ENCODE results near the gene CHRND. TPM values are rescaled to one million over a fixed set of nuclear protein-coding genes. Genes with fewer than 3 reads are reported as not detected.

CHRND gene
- total RNA-seq, 2 experiments from 2014 or later: not detected

DNA sequence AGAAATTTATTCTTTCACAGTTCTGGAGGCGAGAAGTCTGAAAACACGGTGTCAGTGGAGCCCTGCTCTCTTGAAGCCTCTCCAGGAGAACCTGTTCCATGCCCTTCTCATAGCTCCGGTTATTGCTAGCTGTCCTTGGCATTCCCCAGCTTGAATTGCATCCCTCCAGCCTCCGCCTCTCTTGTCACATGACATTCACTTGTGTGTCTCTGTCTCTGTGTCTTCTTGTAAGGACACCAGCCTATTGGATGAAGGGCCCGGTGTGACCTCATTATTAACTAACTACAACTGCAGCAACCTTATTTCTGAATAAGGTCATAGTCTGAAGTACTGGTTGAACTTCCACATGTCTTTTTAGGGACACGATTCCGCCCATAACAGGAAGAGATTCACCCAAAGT, 10.3 kb upstream of the CHRND start:
- Histone ChIP-seq H3K9me2 (ENCODE audit: insufficient read depth, low read length) (no peaks in the 10 kb centered on the region), H3K79me2 (ENCODE audit: insufficient read depth, low read depth, low read length) (no peaks in the 10 kb centered on the region), H3K4me1 (ENCODE audit: insufficient read depth, low read length, poor library complexity, severe bottlenecking) (no peaks in the 10 kb centered on the region), H3K4me3 (ENCODE audit: low read depth, low read length, poor library complexity, severe bottlenecking) (no peak overlapping the region), H4K20me1 (ENCODE audit: insufficient read depth, low read length) (no peaks in the 10 kb centered on the region), H3K36me3 (ENCODE audit: insufficient read depth, low read length) (no peaks in the 10 kb centered on the region), H2AFZ (ENCODE audit: low read length) (no peak overlapping the region), H3K9me3 (ENCODE audit: low read length) (no peaks in the 10 kb centered on the region), H3K27ac (ENCODE audit: low read depth, low read length, poor library complexity, severe bottlenecking) (no peak overlapping the region), H3K4me2 (ENCODE audit: low read length) (no peak overlapping the region)
- TF ChIP-seq EZH2phosphoT487 (IDR thresholded peaks at IDR 0.05; ENCODE audit: borderline replicate concordance, low read depth, low read length): no peak
- TF ChIP-seq, protein P1, sequence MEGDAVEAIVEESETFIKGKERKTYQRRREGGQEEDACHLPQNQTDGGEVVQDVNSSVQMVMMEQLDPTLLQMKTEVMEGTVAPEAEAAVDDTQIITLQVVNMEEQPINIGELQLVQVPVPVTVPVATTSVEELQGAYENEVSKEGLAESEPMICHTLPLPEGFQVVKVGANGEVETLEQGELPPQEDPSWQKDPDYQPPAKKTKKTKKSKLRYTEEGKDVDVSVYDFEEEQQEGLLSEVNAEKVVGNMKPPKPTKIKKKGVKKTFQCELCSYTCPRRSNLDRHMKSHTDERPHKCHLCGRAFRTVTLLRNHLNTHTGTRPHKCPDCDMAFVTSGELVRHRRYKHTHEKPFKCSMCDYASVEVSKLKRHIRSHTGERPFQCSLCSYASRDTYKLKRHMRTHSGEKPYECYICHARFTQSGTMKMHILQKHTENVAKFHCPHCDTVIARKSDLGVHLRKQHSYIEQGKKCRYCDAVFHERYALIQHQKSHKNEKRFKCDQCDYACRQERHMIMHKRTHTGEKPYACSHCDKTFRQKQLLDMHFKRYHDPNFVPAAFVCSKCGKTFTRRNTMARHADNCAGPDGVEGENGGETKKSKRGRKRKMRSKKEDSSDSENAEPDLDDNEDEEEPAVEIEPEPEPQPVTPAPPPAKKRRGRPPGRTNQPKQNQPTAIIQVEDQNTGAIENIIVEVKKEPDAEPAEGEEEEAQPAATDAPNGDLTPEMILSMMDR (conservative IDR thresholded peaks at IDR 0.05; ENCODE audit: low read length): no peak
- CTCF ChIA-PET (ENCODE audit: unreplicated experiment): interaction anchor here (0.9 kb wide), 1 partner anchor 72 kb away, joined by 3 read pairs; no protein-coding TSS in a partner anchor
- DNase-seq (ENCODE audit: low spot score): no peak
- BruUV-seq (replicated peaks): no TSS peak
- intact Hi-C loops (cut with micrococcal nuclease; ENCODE audit: unreplicated experiment): no loop called here
- POLR2A ChIA-PET: interaction anchor here (0.7 kb wide), 1 partner anchor 22 kb away, joined by 6 read pairs; no protein-coding TSS in a partner anchor

DNA sequence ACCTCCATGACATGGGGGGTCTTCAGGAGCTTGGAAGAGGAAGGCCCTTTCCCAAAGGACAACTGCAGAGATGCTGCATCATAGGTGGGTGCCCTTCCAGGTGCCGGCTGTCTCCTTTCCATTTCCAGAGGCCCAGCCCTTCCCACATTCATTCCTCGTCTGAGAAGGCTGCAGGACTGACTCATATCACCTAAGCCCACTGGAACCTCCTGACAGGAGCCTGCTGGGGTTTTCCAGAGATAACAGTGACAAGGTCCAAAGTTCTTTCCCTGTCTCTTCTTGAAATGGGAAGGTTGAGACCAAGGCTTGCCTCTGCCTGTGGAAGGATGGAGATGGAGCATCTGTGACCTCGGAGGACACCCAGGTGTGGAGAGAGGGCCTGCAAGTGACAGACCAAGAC, 9.4 kb upstream of the CHRND start:
- Histone ChIP-seq H3K9me3 (ENCODE audit: low read length) (no peaks in the 10 kb centered on the region), H3K79me2 (ENCODE audit: insufficient read depth, low read depth, low read length) (no peaks in the 10 kb centered on the region), H3K36me3 (ENCODE audit: insufficient read depth, low read length) (no peaks in the 10 kb centered on the region), H3K4me2 (ENCODE audit: low read length) (no peak overlapping the region), H3K4me1 (ENCODE audit: insufficient read depth, low read length, poor library complexity, severe bottlenecking) (no peaks in the 10 kb centered on the region), H3K27ac (ENCODE audit: low read depth, low read length, poor library complexity, severe bottlenecking) (no peak overlapping the region), H2AFZ (ENCODE audit: low read length) (no peak overlapping the region), H3K4me3 (ENCODE audit: low read depth, low read length, poor library complexity, severe bottlenecking) (no peak overlapping the region), H4K20me1 (ENCODE audit: insufficient read depth, low read length) (no peaks in the 10 kb centered on the region), H3K9me2 (ENCODE audit: insufficient read depth, low read length) (no peaks in the 10 kb centered on the region)
- no TSS peak for BruUV-seq (replicated peaks)
- DNase-seq (ENCODE audit: low spot score): no peak
- POLR2A ChIA-PET: interaction anchor here (0.6 kb wide), 1 partner anchor 146 kb away, joined by 4 read pairs; no protein-coding TSS in a partner anchor
- intact Hi-C loops (cut with micrococcal nuclease; ENCODE audit: unreplicated experiment): no loop called here
- CTCF ChIA-PET (ENCODE audit: unreplicated experiment): interaction anchor here (0.7 kb wide), 1 partner anchor 938 kb away, joined by 3 read pairs; no protein-coding TSS in a partner anchor
- no peak for TF ChIP-seq EZH2phosphoT487 (IDR thresholded peaks at IDR 0.05; ENCODE audit: borderline replicate concordance, low read depth, low read length)
- TF ChIP-seq, protein P1 (conservative IDR thresholded peaks at IDR 0.05; ENCODE audit: low read length): no peak

DNA sequence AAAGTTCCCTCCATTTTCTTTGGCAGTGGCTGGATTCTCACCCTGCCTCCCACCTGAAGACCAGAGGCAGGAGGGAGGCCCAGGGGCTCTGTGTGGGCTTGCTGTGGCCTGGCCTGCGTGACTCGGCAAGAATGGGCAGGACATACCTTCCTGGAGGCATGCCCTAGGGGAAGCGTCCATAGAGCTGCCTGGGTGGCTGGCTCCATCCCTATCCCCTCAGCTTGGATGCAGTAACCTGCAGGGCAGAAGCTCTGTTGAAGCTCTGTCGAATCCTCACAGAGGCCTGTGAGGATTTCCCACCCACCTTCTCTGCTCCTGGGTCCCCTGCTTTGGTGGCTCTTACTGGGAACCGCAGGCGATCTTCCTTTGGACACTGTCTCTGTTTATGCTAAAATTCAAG, 7.1 kb upstream of the CHRND start:
- no peaks in the 10 kb centered on the region for H3K9me3 ChIP-seq (ENCODE audit: low read length)
- no peak overlapping the region for H3K4me3 ChIP-seq (ENCODE audit: low read depth, low read length, poor library complexity, severe bottlenecking)
- no TSS peak for BruUV-seq (replicated peaks)
- H3K4me2 ChIP-seq (ENCODE audit: low read length): no peak overlapping the region
- intact Hi-C loops (cut with micrococcal nuclease; ENCODE audit: unreplicated experiment): no loop called here
- H2AFZ ChIP-seq (ENCODE audit: low read length): no peak overlapping the region
- no peaks in the 10 kb centered on the region for H4K20me1 ChIP-seq (ENCODE audit: insufficient read depth, low read length)
- no peaks in the 10 kb centered on the region for H3K9me2 ChIP-seq (ENCODE audit: insufficient read depth, low read length)
- TF ChIP-seq EZH2phosphoT487 (IDR thresholded peaks at IDR 0.05; ENCODE audit: borderline replicate concordance, low read depth, low read length): no peak
- TF ChIP-seq, protein P1 (conservative IDR thresholded peaks at IDR 0.05; ENCODE audit: low read length): no peak
- ChIA-PET CTCF (ENCODE audit: unreplicated experiment) (no interaction called here), POLR2A (no interaction called here)
- DNase-seq (ENCODE audit: low spot score): no peak
- no peaks in the 10 kb centered on the region for H3K79me2 ChIP-seq (ENCODE audit: insufficient read depth, low read depth, low read length)
- no peaks in the 10 kb centered on the region for H3K36me3 ChIP-seq (ENCODE audit: insufficient read depth, low read length)
- H3K4me1 ChIP-seq (ENCODE audit: insufficient read depth, low read length, poor library complexity, severe bottlenecking): no peaks in the 10 kb centered on the region
- no peak overlapping the region for H3K27ac ChIP-seq (ENCODE audit: low read depth, low read length, poor library complexity, severe bottlenecking)

All from OCI-LY7 (cell line).